SH-SY5Y (cell line): ENCODE data around the gene CDK10.

Experiments used
- GATA2 ChIP-seq: IDR thresholded peaks from 2 replicates; pipeline ENCODE4 v1.6.1; 2011; ENCODE audit warnings: mild to moderate bottlenecking, low read depth, low read length
- GATA3 ChIP-seq: IDR thresholded peaks from 2 replicates; pipeline ENCODE4 v1.6.1; 2011; ENCODE audit warnings: low read depth, mild to moderate bottlenecking, low read length, moderate library complexity

DNA sequence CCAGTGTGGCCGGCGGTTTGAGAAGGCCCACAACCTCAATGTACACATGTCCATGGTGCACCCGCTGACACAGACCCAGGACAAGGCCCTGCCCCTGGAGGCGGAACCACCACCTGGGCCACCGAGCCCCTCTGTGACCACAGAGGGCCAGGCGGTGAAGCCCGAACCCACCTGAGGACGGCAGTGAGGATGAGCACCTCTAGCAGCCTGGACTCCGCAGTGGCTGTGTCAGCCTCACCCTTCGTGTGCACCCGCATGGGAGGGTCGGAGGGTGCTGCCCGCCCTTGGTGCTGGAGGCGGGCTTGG is 51.5 kb downstream of the CDK10 start:
- no peak for TF ChIP-seq GATA2
- TF ChIP-seq GATA3: no peak
